Cortex of kidney (tissue), 1 donor: Measurements from ENCODE around the gene CLIP3.
A peak's percentile ranks its signal among the peaks of the same experiment; 100 is the strongest.
"Not testable (repeated sequence)": the region's sequence is repeated elsewhere in the genome, so short reads cannot be mapped to it uniquely, and the experiment has no call there.

ENCODE experiments used
- DNase-seq: peaks from one replicate; lab custom pipeline; 2025; lab: John Stamatoyannopoulos, UW

CLIP3 gene

GRCh38 chr19:36008336-36008978 is 24.2 kb downstream of the CLIP3 start, which contains the start of gene SYNE4:
Gene SYNE4, minus strand, starts transcription at chr19:36008813. Its CDS starts 132 bp downstream, at chr19:36008681.
- no peak for DNase-seq

GRCh38 chr19:36006955-36007354 is 25.7 kb downstream of the CLIP3 start:
- no peak for DNase-seq

GRCh38 chr19:36003284-36003683 is 29.4 kb downstream of the CLIP3 start:
- DNase-seq = no peak

- no peak for DNase-seq
Observed at GRCh38 chr19:36001605-36002004, 31.1 kb downstream of the CLIP3 start.

GRCh38 chr19:35996777-35997176 is 35.9 kb downstream of the CLIP3 start:
- DNase-seq = no peak

- peak; percentile 38 for DNase-seq
Observed at GRCh38 chr19:35995048-35995993, 37.4 kb downstream of the CLIP3 start, which contains the start of gene SDHAF1. Gene SDHAF1, plus strand, starts transcription at chr19:35995188. Its CDS starts 87 bp downstream, at chr19:35995275.

GRCh38 chr19:35993923-35994598 is 38.6 kb downstream of the CLIP3 start:
- DNase-seq = no peak

GRCh38 chr19:35992907-35993765 is 39.5 kb downstream of the CLIP3 start:
- no peak for DNase-seq

GRCh38 chr19:35991731-35992450 is 40.8 kb downstream of the CLIP3 start:
- no peak for DNase-seq

- no peak for DNase-seq
Observed at GRCh38 chr19:35990771-35991730, 41.6 kb downstream of the CLIP3 start.

- DNase-seq = no peak
Observed at GRCh38 chr19:35990156-35990555, 42.5 kb downstream of the CLIP3 start.

- DNase-seq = no peak
Observed at GRCh38 chr19:35988824-35989223, 43.8 kb downstream of the CLIP3 start.

- no peak for DNase-seq
Observed at GRCh38 chr19:35987571-35987896, 45.1 kb downstream of the CLIP3 start.

GRCh38 chr19:35986664-35987570 is 45.8 kb downstream of the CLIP3 start:
- DNase-seq = no peak

GRCh38 chr19:35986111-35986510 is 46.6 kb downstream of the CLIP3 start:
- DNase-seq = no peak

GRCh38 chr19:35983177-35983576 is 49.5 kb downstream of the CLIP3 start:
- DNase-seq = no peak

GRCh38 chr19:35980997-35981396 is 51.7 kb downstream of the CLIP3 start:
- DNase-seq = not testable (repeated sequence)

- no peak for DNase-seq
Observed at GRCh38 chr19:35978832-35979365, 53.8 kb downstream of the CLIP3 start.
